Measurements from ENCODE around the gene PTPRM. TPM values are rescaled to one million over a fixed set of nuclear protein-coding genes. Genes with fewer than 3 reads are reported as not detected.
"Not testable (repeated sequence)": the region's sequence is repeated elsewhere in the genome, so short reads cannot be mapped to it uniquely, and the experiment has no call there.

PTPRM gene
- total RNA-seq, 4 donors from 2014 or later, result 170 to 198 (median 182) TPM

DNA sequence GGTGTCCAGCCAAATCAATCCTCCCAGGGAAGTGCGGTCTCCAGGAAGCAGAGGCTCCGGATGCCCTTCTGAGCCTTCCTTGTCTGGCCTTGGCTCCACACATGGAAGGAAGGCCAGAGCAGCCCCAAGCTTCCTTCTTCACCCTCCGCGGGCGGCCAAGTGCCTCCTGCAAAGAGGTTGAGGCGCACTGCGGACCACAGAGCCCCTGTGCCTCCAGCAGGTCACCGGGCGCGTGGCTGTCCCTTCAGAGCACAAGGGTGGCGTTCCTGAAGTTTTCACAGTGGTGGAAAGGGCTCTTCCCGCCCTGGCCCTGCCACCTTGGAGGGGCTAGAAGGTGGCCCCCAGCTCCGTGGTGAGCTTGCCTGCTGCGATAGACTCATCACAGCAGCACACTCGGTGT is 866.2 kb downstream of the PTPRM start:
- Histone ChIP-seq H3K36me3 (no peaks in the 10 kb centered on the region), H3K9me3 (no peaks in the 10 kb centered on the region), H3K4me1 (no peaks in the 10 kb centered on the region), H3K27ac (no peak overlapping the region), H3K4me3 (replicated peaks in 1 of 3) (no peak overlapping the region), H3K27me3 (no peaks in the 10 kb centered on the region)
- 66 to 73% methylated on average over 4 to 15 of the region's 15 CpGs for WGBS, 2 donors
- intact Hi-C loops (cut with DNase I), result no loop called here
- no peak for DNase-seq
- no peak for TF ChIP-seq CTCF (IDR thresholded peaks at IDR 0.05)
- TF ChIP-seq POLR2A (IDR thresholded peaks at IDR 0.05), result no peak

- H3K4me1 ChIP-seq, result no peaks in the 10 kb centered on the region
- no peaks in the 10 kb centered on the region for H3K9me3 ChIP-seq
- TF ChIP-seq CTCF (IDR thresholded peaks at IDR 0.05), result no peak
- no peak for TF ChIP-seq POLR2A (IDR thresholded peaks at IDR 0.05)
- no peak overlapping the region for H3K4me3 ChIP-seq (replicated peaks in 1 of 3)
- H3K36me3 ChIP-seq, result no peaks in the 10 kb centered on the region
- DNase-seq, result no peak
- no peaks in the 10 kb centered on the region for H3K27me3 ChIP-seq
- no peak overlapping the region for H3K27ac ChIP-seq
- intact Hi-C loops (cut with DNase I), result no loop called here
- 77 to 88% methylated on average over 6 to 7 of the region's 7 CpGs for WGBS, 2 donors
These were observed 866.7 kb downstream of the PTPRM start for GRCh38 chr18:8433771-8434170.

GRCh38 chr18:8435376-8435775 is 868.3 kb downstream of the PTPRM start:
- no peak for DNase-seq
- Histone ChIP-seq H3K27ac (no peak overlapping the region), H3K27me3 (no peaks in the 10 kb centered on the region), H3K4me1 (no peaks in the 10 kb centered on the region), H3K36me3 (no peaks in the 10 kb centered on the region), H3K9me3 (no peaks in the 10 kb centered on the region), H3K4me3 (replicated peaks in 1 of 3) (no peak overlapping the region)
- 77 to 82% methylated on average over 14 of the region's 14 CpGs for WGBS, 2 donors
- no peak for TF ChIP-seq POLR2A (IDR thresholded peaks at IDR 0.05)
- TF ChIP-seq CTCF (IDR thresholded peaks at IDR 0.05), result no peak
- intact Hi-C loops (cut with DNase I), result no loop called here

- 86 to 95% methylated on average over 5 of the region's 5 CpGs for WGBS, 2 donors
- H3K4me3 ChIP-seq (replicated peaks in 1 of 3), result no peak overlapping the region
- H3K9me3 ChIP-seq, result no peaks in the 10 kb centered on the region
- intact Hi-C loops (cut with DNase I), result no loop called here
- no peak for DNase-seq
- H3K27me3 ChIP-seq, result no peaks in the 10 kb centered on the region
- no peaks in the 10 kb centered on the region for H3K36me3 ChIP-seq
- TF ChIP-seq POLR2A (IDR thresholded peaks at IDR 0.05), result no peak
- no peak for TF ChIP-seq CTCF (IDR thresholded peaks at IDR 0.05)
- H3K27ac ChIP-seq, result no peak overlapping the region
- no peaks in the 10 kb centered on the region for H3K4me1 ChIP-seq
These were observed 871.9 kb downstream of the PTPRM start for GRCh38 chr18:8439055-8439454.

DNA sequence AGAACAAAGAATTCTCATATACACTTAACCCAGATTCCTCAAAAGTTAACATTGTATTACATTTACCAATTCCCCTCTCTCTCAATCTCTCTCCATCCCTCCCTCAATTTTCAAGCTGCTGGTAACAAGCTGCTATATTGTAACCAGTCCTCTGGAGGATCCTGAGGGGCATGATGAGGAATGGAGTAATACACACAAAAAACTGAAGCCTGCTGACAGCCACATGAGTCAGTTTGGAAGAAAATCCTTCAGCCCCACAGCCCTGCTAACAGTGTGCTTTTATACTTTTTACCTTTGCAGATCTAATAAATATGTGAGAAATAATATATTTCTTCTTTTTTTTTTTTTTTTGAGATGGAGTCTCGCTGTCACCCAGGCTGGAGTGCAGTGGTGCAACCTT is 876.4 kb downstream of the PTPRM start:
- no peak for TF ChIP-seq POLR2A (IDR thresholded peaks at IDR 0.05)
- TF ChIP-seq CTCF (IDR thresholded peaks at IDR 0.05), result no peak
- Histone ChIP-seq H3K36me3 (no peaks in the 10 kb centered on the region), H3K4me1 (no peaks in the 10 kb centered on the region), H3K9me3 (no peaks in the 10 kb centered on the region), H3K27me3 (no peaks in the 10 kb centered on the region), H3K27ac (no peak overlapping the region), H3K4me3 (replicated peaks in 1 of 3) (no peak overlapping the region)
- intact Hi-C loops (cut with DNase I), result no loop called here
- 90 to 97% methylated on average over 1 of the region's 1 CpG for WGBS, 2 donors
- DNase-seq, result no peak

GRCh38 chr18:8446936-8447335 is 879.8 kb downstream of the PTPRM start:
- WGBS, 2 donors, result 72 to 76% methylated on average over 5 of the region's 5 CpGs
- DNase-seq; H3K27ac ChIP-seq; H3K4me3 ChIP-seq (replicated peaks in 1 of 3); H3K9me3 ChIP-seq; H3K36me3 ChIP-seq; H3K27me3 ChIP-seq; H3K4me1 ChIP-seq; intact Hi-C loops (cut with DNase I): not testable (repeated sequence)
